ENCODE data around the gene REC8. TPM values are rescaled to one million over a fixed set of nuclear protein-coding genes. Genes with fewer than 3 reads are reported as not detected.

REC8 gene
- total RNA-seq, 1 donor from 2014 or later, result 18.5 TPM

DNA sequence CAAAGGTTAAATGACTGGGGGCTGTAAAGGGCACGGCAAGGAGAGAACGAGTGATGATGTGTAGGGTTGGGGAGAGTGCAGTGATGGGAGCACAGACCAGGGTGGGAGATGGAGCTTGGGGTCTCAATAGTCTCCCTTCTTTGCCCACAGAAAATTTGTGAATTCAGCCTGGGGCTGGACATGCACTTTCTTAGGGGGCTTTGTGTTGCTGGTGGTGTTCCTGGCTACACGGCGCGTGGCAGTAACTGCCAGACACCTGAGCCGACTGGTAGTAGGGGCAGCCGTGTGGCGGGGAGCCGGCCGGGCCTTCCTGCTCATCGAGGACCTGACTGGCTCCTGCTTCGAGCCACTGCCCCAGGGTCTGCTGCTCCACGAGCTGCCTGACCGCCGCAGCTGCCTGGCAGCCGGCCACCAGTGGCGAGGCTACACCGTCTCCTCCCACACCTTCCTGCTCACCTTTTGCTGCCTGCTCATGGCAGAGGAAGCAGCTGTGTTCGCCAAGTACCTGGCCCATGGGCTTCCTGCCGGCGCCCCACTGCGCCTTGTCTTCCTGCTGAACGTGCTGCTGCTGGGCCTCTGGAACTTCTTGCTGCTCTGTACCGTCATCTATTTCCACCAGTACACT lies 39.7 kb upstream of the REC8 start:
- Histone ChIP-seq H3K27ac (no peak overlapping the region), H3K36me3 (no peaks in the 10 kb centered on the region), H3K4me1 (peaks cover 13% of the 10 kb centered on the region), H3K4me3 (no peak overlapping the region), H3K9me3 (no peaks in the 10 kb centered on the region), H3K27me3 (no peaks in the 10 kb centered on the region)
- TF ChIP-seq, protein P1, sequence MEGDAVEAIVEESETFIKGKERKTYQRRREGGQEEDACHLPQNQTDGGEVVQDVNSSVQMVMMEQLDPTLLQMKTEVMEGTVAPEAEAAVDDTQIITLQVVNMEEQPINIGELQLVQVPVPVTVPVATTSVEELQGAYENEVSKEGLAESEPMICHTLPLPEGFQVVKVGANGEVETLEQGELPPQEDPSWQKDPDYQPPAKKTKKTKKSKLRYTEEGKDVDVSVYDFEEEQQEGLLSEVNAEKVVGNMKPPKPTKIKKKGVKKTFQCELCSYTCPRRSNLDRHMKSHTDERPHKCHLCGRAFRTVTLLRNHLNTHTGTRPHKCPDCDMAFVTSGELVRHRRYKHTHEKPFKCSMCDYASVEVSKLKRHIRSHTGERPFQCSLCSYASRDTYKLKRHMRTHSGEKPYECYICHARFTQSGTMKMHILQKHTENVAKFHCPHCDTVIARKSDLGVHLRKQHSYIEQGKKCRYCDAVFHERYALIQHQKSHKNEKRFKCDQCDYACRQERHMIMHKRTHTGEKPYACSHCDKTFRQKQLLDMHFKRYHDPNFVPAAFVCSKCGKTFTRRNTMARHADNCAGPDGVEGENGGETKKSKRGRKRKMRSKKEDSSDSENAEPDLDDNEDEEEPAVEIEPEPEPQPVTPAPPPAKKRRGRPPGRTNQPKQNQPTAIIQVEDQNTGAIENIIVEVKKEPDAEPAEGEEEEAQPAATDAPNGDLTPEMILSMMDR (IDR thresholded peaks at IDR 0.05), result no peak
- DNase-seq (no peak), ATAC-seq (no peak)
- intact Hi-C loops (cut with DNase I), result no loop called here

DNA sequence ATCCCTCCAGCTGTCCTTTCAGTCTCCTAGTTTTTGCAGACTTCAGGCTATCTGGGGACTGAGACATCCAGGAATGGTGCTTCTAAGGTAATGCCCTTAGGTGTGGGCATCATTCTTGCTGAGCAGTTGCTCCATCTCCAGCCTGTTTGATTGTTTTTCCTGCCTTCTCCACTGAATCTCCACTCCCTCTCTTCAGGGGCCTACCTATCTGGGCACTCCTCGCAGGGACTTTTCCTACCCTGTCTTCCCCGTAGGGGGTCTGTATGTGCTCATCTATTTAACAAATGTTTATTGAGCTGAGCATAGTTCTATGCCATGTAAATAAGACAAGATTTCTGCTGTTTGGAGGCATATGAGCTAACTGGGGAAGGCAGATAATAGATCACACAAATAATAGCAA lies 38.9 kb upstream of the REC8 start:
- ATAC-seq (no peak), DNase-seq (no peak)
- Histone ChIP-seq H3K36me3 (peaks cover 8% of the 10 kb centered on the region), H3K4me1 (peaks cover 20% of the 10 kb centered on the region), H3K4me3 (no peak overlapping the region), H3K27ac (no peak overlapping the region), H3K9me3 (no peaks in the 10 kb centered on the region), H3K27me3 (no peaks in the 10 kb centered on the region)
- intact Hi-C loops (cut with DNase I), result no loop called here
- TF ChIP-seq, protein P1 (IDR thresholded peaks at IDR 0.05), result no peak

DNA sequence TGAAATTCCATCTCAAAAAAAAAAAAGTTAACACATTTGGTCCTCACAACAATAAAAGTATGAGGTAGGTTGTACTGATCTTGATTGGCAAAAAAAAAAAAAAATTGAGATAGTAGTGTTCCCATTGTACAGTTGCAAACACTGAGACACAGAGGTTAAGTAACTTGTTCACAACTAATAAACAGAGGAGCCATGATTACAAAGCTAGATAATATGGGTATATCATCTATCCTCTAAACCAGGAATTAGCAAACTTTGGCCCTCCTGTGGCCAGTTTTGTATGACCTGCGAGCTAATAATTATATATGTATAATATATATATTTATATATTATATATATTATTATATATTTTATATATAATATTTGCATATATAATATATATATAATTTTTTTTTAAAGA lies 38.1 kb upstream of the REC8 start:
- Histone ChIP-seq H3K36me3 (peaks cover 15% of the 10 kb centered on the region), H3K4me3 (no peak overlapping the region), H3K27me3 (no peaks in the 10 kb centered on the region), H3K27ac (no peak overlapping the region), H3K4me1 (peaks cover 20% of the 10 kb centered on the region), H3K9me3 (no peaks in the 10 kb centered on the region)
- DNase-seq (no peak), ATAC-seq (no peak)
- TF ChIP-seq, protein P1 (IDR thresholded peaks at IDR 0.05), result no peak
- intact Hi-C loops (cut with DNase I), result no loop called here

DNA sequence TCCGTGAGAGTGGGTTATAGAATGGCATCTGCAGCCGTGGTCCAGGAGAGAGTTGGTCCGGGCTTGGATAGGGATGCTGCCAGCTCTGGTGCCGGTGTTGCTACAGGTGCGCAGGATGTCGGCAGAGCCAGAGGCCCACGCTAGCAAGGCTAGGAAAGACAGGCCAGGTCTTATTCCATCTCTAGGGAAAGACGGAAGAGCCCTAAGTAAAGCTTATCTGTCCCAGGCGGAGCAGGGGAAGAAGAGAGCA lies 36.4 kb upstream of the REC8 start:
- Histone ChIP-seq H3K4me1 (peaks cover 33% of the 10 kb centered on the region), H3K27me3 (no peaks in the 10 kb centered on the region), H3K4me3 (peak overlapping the region; percentile 99), H3K36me3 (peaks cover 21% of the 10 kb centered on the region), H3K9me3 (no peaks in the 10 kb centered on the region), H3K27ac (peak overlapping the region; percentile 91)
- TF ChIP-seq, protein P1 (IDR thresholded peaks at IDR 0.05), result no peak
- ATAC-seq (no peak), DNase-seq (no peak)
- intact Hi-C loops (cut with DNase I), result no loop called here

DNA sequence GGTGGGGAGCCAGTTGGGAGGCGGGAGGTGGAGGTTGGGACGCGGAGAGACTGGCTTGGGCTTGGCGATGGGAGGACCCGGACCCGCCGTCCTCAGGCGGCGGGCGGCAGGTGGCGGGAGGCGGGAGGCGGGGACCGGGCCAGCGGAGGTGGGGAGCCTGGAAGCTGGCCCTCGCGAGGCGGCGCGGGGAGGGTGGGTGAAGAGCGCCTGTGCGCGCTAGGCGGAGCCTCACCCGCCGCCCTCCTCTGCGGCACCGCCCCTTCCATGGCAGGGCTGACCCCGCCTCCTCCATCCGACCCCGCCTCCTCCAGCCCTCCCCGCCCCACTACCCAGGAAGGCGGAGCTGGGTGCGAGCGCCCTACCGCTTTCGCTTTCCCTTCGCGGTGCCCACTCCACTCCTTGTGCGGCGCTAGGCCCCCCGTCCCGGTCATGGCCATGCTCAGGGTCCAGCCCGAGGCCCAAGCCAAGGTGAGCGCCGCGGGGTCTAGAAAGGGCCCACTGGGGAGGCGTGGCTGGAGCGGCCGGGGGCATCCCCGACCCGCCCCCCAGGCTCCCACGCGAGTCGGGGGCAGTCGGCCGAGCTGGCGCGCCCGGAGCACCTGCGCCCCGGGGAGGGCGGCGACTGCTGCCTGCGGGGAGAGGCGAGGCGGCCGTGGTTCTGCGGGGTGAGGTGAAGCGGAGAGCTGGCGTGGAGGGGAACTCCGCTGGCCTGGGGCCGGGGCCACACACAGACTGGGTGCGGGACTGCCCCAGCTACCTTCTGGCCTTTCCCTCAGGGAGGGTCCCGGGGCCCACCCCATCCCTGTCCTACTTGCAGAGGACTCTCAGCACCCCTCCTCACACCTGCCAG lies 35.8 kb upstream of the REC8 start, which contains the start of gene PSME1:
TSS of gene PSME1 (plus strand) at position 361 of the 850 bp plus-strand sequence. CDS start at position 430, 69 bp downstream.
- Histone ChIP-seq H3K9me3 (no peaks in the 10 kb centered on the region), H3K27ac (peak within 1 kb of the TSS; percentile 91), H3K27me3 (no peaks in the 10 kb centered on the region), H3K4me1 (peaks cover 28% of the 10 kb centered on the region), H3K36me3 (peaks cover 21% of the 10 kb centered on the region), H3K4me3 (peak within 1 kb of the TSS; percentile 99)
- intact Hi-C loops (cut with DNase I), result no loop called here
- DNase-seq, result peak; percentile 98
- TF ChIP-seq, protein P1 (IDR thresholded peaks at IDR 0.05), result no peak
- peak; percentile 99 for ATAC-seq

All from upper lobe of right lung (tissue), 1 donor.